ENCODE measurements around the gene MACROD1. TPM values are rescaled to one million over a fixed set of nuclear protein-coding genes. Genes with fewer than 3 reads are reported as not detected.

MACROD1 gene
- total and polyA plus RNA-seq, 9 of the 15 experiments (the other 6 are each of a cell fraction or from before 2014, with no cell fraction given) = 1.1 to 60.0 (median 26.4) TPM

- no peak overlapping the region for H3K4me3 ChIP-seq
- no peak overlapping the region for H2AFZ ChIP-seq (ENCODE audit: low read depth, low read length)
- in situ Hi-C loops (cut with MboI) (no loop called here), intact Hi-C loops (cut with micrococcal nuclease) (loop anchor here (5.0 to 10.0 kb wide), 2 partner anchors 53 to 90 kb away; no protein-coding TSS in a partner anchor)
- ChIA-PET POLR2A (interaction anchor here (0.6 to 1.4 kb wide), 3 partner anchors 10 to 20 kb away, joined by 3 read pairs; no protein-coding TSS in a partner anchor), CTCF (ENCODE audit: low intra/inter-chr PET ratio) (no interaction called here)
- no peak overlapping the region for H3K27ac ChIP-seq (ENCODE audit: extremely low read depth, low read depth, low read length)
- WGBS (ENCODE audit: insufficient coverage, low coverage, missing lambda C conversion rate) = 30% methylated on average over 20 of the region's 20 CpGs
- H3K79me2 ChIP-seq (ENCODE audit: control insufficient read depth, insufficient read depth, low read length) = no peaks in the 10 kb centered on the region
- H4K20me1 ChIP-seq (replicated peaks; ENCODE audit: control insufficient read depth, insufficient read depth, low read length) = peaks cover 39% of the 10 kb centered on the region
- peak; percentile 29 for ATAC-seq
- H3K9me1 ChIP-seq (ENCODE audit: control insufficient read depth, insufficient read depth, low read length) = no peaks in the 10 kb centered on the region
- H3K9me3 ChIP-seq (replicated peaks; ENCODE audit: control insufficient read depth, insufficient read depth, low read depth, low read length) = no peaks in the 10 kb centered on the region
- no peaks in the 10 kb centered on the region for H3K27me3 ChIP-seq (ENCODE audit: control insufficient read depth in 2 of 2, insufficient read depth in 2 of 2, low read length in 2 of 2)
- no TSS peak for BruUV-seq (replicated peaks)
- peak; percentile 56 to 66 (median 60) for DNase-seq (ENCODE audit: extremely low read depth in 1 of 4, low spot score in 3 of 4)
- peak; percentile 35 for FAIRE-seq
- H3K9ac ChIP-seq (ENCODE audit: insufficient read depth in 1 of 2, low read depth in 2 of 2, low read length in 2 of 2) = no peak overlapping the region; a peak in 1 of 4 replicates
- H3K36me3 ChIP-seq (ENCODE audit: control insufficient read depth, insufficient read depth, low read length) = no peaks in the 10 kb centered on the region
- H3K4me1 ChIP-seq (replicated peaks in 1 of 2; ENCODE audit: control insufficient read depth in 2 of 2, insufficient read depth in 2 of 2, low read length in 2 of 2) = peaks cover 13 to 57% of the 10 kb centered on the region in 2 experiments
- no peak overlapping the region for H3K4me2 ChIP-seq (ENCODE audit: insufficient read depth, low read length)
- TF ChIP-seq SP2 (IDR thresholded peaks at IDR 0.05; ENCODE audit: extremely low read depth, low read depth, low read length, poor library complexity, severe bottlenecking) (no peak), CTBP1 (IDR thresholded peaks at IDR 0.05; ENCODE audit: borderline replicate concordance) (peak; percentile 57), SMAD4 (CRISPR knock-in tag; conservative IDR thresholded peaks at IDR 0.05) (0 out of 2 replicates have a peak, but pooled peaks have one; percentile 18), POLR3G (IDR thresholded peaks at IDR 0.05; ENCODE audit: extremely low read depth, insufficient read length, insufficient replicate concordance) (no peak), ZNF75A (CRISPR knock-in tag; IDR thresholded peaks at IDR 0.05) (no peak), NRF1 (conservative IDR thresholded peaks at IDR 0.05 in 1 of 2, IDR thresholded peaks at IDR 0.05 in 1 of 2) (peak; percentile 34 to 47; a peak in 3 of 4 replicates), MTA2 (IDR thresholded peaks at IDR 0.05; ENCODE audit: low read depth) (no peak), MAZ (CRISPR knock-in tag; conservative IDR thresholded peaks at IDR 0.05 in 1 of 2, IDR thresholded peaks at IDR 0.05 in 1 of 2) (no peak), NR2C1 (IDR thresholded peaks at IDR 0.05) (peak; percentile 33; the same call in 1 of the 2 replicates), NR2C1 (tag; IDR thresholded peaks at IDR 0.05) (peak; percentile 71; the same call in 1 of the 2 replicates), KAT7 (CRISPR knock-in tag; IDR thresholded peaks at IDR 0.05; ENCODE audit: borderline replicate concordance) (no peak), MEF2D (tag; conservative IDR thresholded peaks at IDR 0.05; ENCODE audit: low read depth) (no peak), SOX6 (IDR thresholded peaks at IDR 0.05) (no peak), KDM1A (IDR thresholded peaks at IDR 0.05) (peak; percentile 89 to 91), EP400 (IDR thresholded peaks at IDR 0.05) (no peak), NFIX (CRISPR knock-in tag; IDR thresholded peaks at IDR 0.05; ENCODE audit: low read depth) (no peak), BHLHE40 (IDR thresholded peaks at IDR 0.05; ENCODE audit: low read length) (peak; percentile 44; the same call in 1 of the 2 replicates), ESRRA (IDR thresholded peaks at IDR 0.05; ENCODE audit: borderline replicate concordance, low read depth) (peak; percentile 82; the same call in 1 of the 2 replicates), FOXJ2 (tag; IDR thresholded peaks at IDR 0.05) (no peak)
- TF ChIP-seq, protein P1, sequence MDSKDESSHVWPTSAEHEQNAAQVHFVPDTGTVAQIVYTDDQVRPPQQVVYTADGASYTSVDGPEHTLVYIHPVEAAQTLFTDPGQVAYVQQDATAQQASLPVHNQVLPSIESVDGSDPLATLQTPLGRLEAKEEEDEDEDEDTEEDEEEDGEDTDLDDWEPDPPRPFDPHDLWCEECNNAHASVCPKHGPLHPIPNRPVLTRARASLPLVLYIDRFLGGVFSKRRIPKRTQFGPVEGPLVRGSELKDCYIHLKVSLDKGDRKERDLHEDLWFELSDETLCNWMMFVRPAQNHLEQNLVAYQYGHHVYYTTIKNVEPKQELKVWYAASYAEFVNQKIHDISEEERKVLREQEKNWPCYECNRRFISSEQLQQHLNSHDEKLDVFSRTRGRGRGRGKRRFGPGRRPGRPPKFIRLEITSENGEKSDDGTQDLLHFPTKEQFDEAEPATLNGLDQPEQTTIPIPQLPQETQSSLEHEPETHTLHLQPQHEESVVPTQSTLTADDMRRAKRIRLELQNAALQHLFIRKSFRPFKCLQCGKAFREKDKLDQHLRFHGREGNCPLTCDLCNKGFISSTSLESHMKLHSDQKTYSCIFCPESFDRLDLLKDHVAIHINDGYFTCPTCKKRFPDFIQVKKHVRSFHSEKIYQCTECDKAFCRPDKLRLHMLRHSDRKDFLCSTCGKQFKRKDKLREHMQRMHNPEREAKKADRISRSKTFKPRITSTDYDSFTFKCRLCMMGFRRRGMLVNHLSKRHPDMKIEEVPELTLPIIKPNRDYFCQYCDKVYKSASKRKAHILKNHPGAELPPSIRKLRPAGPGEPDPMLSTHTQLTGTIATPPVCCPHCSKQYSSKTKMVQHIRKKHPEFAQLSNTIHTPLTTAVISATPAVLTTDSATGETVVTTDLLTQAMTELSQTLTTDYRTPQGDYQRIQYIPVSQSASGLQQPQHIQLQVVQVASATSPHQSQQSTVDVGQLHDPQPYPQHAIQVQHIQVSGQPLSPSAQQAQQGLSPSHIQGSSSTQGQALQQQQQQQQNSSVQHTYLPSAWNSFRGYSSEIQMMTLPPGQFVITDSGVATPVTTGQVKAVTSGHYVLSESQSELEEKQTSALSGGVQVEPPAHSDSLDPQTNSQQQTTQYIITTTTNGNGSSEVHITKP (IDR thresholded peaks at IDR 0.05; ENCODE audit: partially characterized antibody) = peak; percentile 75
Measured at GRCh38 chr11:64094463-64095260, 71.3 kb downstream of the MACROD1 start.
